Natural killer cell treated with Interleukin-12 subunit alpha and Interleukin-12 subunit beta and Interleukin-15 and Interleukin-18, amount 100 ng/mL, for 72 hours (primary cell): ENCODE results near the gene SMIM5. TPM values are rescaled to one million over a fixed set of nuclear protein-coding genes. Genes with fewer than 3 reads are reported as not detected.

Experiments
- ATAC-seq, 2 donors: fragments of 150-1000 bp; cut with Tn5 transposase in 1 of 2; sonication (Bioruptor Pico), chemical (Tn5 transposase) in 1 of 2; 2 replicates each; pipeline ENCODE4 v1.10.0; 2021
- DNase-seq: peaks from one replicate; pipeline ENCODE4 v3.0.0; 2022; ENCODE audit warnings: low spot score
- H3K27ac Mint-ChIP-seq, 2 donors: 1 replicate in 1 of 2; 2 replicates in 1 of 2; pipeline ENCODE4 v1.8.0; 2022; ENCODE audit warnings: mixed read lengths in 2 of 2, mild to moderate bottlenecking in 1 of 2, moderate library complexity in 1 of 2
- H3K27me3 Mint-ChIP-seq, 2 donors: 1 replicate in 1 of 2; 2 replicates in 1 of 2; pipeline ENCODE4 v1.8.0; 2022; ENCODE audit warnings: mixed read lengths in 2 of 2
- H3K36me3 Mint-ChIP-seq: one replicate; pipeline ENCODE4 v1.8.0; 2022; ENCODE audit warnings: mixed read lengths
- H3K4me1 Mint-ChIP-seq, 2 donors: 1 replicate in 1 of 2; 2 replicates in 1 of 2; pipeline ENCODE4 v1.8.0; 2022; ENCODE audit warnings: low read depth in 2 of 2, mixed read lengths in 2 of 2, mild to moderate bottlenecking in 1 of 2
- H3K4me3 Mint-ChIP-seq: one replicate; pipeline ENCODE4 v1.8.0; 2022; ENCODE audit warnings: mixed read lengths
- H3K9me3 Mint-ChIP-seq: 2 replicates; pipeline ENCODE4 v1.8.0; 2022; ENCODE audit warnings: mixed read lengths
- total RNA-seq, 2 donors: library from RNA; stranded (reverse); gene quantifications; one replicate each; pipeline ENCODE4 v1.2.3, GENCODE V29; 2022

The SMIM5 gene
- total RNA-seq, 2 donors from 2014 or later = 0.29 to 0.36 TPM

- no peaks in the 10 kb centered on the region for H3K27me3 Mint-ChIP-seq
- H3K4me1 Mint-ChIP-seq = peaks cover 28 to 52% of the 10 kb centered on the region in 2 donors
- H3K27ac Mint-ChIP-seq = peak overlapping the region in 1 of 2 donors; percentile 95
- H3K36me3 Mint-ChIP-seq = no peaks in the 10 kb centered on the region
- ATAC-seq = no peak
- no peak for DNase-seq
- no peaks in the 10 kb centered on the region for H3K9me3 Mint-ChIP-seq
- H3K4me3 Mint-ChIP-seq = no peak overlapping the region
Measured at GRCh38 chr17:75685499-75685898, 52.3 kb downstream of the SMIM5 start.

DNA sequence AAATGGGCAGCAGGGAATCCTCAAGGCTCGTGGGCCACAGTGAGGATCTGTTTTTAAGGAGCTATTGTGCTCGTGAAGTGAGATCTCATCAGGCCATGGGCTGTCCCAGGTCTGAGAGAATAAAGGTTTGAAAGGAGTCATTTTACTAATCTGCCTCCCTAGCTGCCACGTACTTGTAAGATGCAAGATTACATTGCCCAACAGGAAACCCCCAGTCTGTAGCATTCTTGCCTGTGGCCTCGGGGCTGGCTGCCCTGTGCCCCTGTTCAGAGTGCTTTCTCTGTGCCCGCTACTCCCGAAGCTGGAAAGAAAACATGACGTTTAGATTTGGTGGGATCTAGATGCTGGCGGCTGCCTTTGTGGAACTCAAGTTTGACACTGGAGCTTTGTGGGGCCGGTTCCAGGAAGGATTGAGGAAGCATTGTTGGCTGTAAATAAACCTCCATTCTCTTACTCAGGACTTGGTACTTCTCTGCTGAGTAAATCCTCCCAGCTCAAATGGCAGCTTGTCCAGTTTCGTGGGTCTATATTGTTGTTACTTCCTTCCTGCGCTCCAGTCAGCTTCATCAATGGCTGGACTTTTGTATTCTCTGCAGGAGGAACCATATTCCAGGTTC, 55.1 kb downstream of the SMIM5 start:
- Mint-ChIP-seq H3K4me3 (peak overlapping the region; percentile 75), H3K27ac (peak overlapping the region; percentile 93 to 95), H3K27me3 (no peaks in the 10 kb centered on the region), H3K4me1 (peaks cover 49 to 73% of the 10 kb centered on the region in 2 donors), H3K9me3 (no peaks in the 10 kb centered on the region), H3K36me3 (no peaks in the 10 kb centered on the region)
- DNase-seq (peak; percentile 76), ATAC-seq (peak; percentile 86 to 93)

DNA sequence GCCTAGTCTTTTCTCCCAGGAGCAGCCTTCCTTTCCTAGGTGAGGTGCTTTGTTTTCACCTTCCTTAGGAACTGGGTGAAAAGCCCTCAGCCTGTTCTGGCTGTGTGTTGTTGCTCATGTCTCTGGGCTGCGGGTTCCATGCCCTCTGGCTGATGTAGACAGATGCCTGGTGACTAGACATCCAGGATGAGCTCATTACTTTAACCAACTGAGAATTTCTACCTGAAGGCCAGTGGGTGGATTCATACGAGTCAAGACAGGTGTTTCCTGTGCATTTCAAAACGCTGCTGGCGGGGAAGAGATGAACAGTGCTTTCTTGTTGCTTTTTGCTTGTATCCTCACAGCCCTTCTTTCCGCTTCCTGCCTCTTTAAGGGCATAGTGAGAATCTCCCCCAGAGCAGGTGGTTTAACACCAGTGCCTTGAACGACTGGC, 56.2 kb downstream of the SMIM5 start:
- DNase-seq = peak; percentile 70
- Mint-ChIP-seq H3K9me3 (no peaks in the 10 kb centered on the region), H3K36me3 (no peaks in the 10 kb centered on the region), H3K27me3 (no peaks in the 10 kb centered on the region), H3K4me3 (peak overlapping the region; percentile 75), H3K27ac (peak overlapping the region; percentile 93 to 95), H3K4me1 (peaks cover 49 to 63% of the 10 kb centered on the region in 2 donors)
- peak in 1 of 2 donors; percentile 37 for ATAC-seq

Other genes with a start within 250 kb of the SMIM5 start
- 100 to 1,000 TPM; 198 to 235 TPM for gene GRB2, start 227.8 kb upstream of the SMIM5 start, total RNA-seq
- 100 to 1,000 TPM in 1 of 2 donors, 10 to 100 TPM in 1; 69.9 to 106 TPM for gene TMEM94, start 176.8 kb upstream of the SMIM5 start, total RNA-seq
- under 1 TPM; 0.33 to 0.98 TPM for gene CASKIN2, start 117.9 kb upstream of the SMIM5 start, total RNA-seq
- 100 to 1,000 TPM in 1 of 2 donors, 10 to 100 TPM in 1; 37.5 to 106 TPM for gene TSEN54, start 116.9 kb upstream of the SMIM5 start, total RNA-seq
- gene LLGL2, start 107.7 kb upstream of the SMIM5 start, total RNA-seq = 10 to 100 TPM; 21.4 to 34.1 TPM
- 10 to 100 TPM; 49.0 to 66.7 TPM for gene MYO15B, start 45.6 kb upstream of the SMIM5 start, total RNA-seq
- 10 to 100 TPM; 32.6 to 59.7 TPM for gene RECQL5, start 33.7 kb downstream of the SMIM5 start, total RNA-seq
- 100 to 1,000 TPM; 129 TPM for gene SAP30BP, start 33.9 kb downstream of the SMIM5 start, total RNA-seq
- under 1 TPM in 1 of 2 donors, not detected in 1; 0.90 TPM for gene ITGB4, start 88.0 kb downstream of the SMIM5 start, total RNA-seq
- gene GALK1, start 131.8 kb downstream of the SMIM5 start, total RNA-seq = 10 to 100 TPM; 13.7 to 31.1 TPM
- gene UNK, start 151.4 kb downstream of the SMIM5 start, total RNA-seq = 10 to 100 TPM; 30.6 to 39.8 TPM
- 100 to 1,000 TPM; 270 to 289 TPM for gene UNC13D, start 211.0 kb downstream of the SMIM5 start, total RNA-seq
- 100 to 1,000 TPM in 1 of 2 donors, 10 to 100 TPM in 1; 73.8 to 101 TPM for gene WBP2, start 221.9 kb downstream of the SMIM5 start, total RNA-seq
- gene TRIM47, start 245.1 kb downstream of the SMIM5 start, total RNA-seq = 1 to 10 TPM; 1.6 to 2.1 TPM